ENCODE measurements around the gene OTUB2.
A peak's percentile ranks its signal among the peaks of the same experiment; 100 is the strongest.

The OTUB2 gene

GRCh38 chr14:94026173-94026888, at the start of gene OTUB2:
OTUB2 (plus strand) TSS chr14:94026340; CDS start chr14:94026538, 198 bp downstream.
- peak; percentile 96 for DNase-seq

GRCh38 chr14:93976477-93977057, 49.6 kb upstream of the OTUB2 start, which contains the start of gene ASB2:
ASB2 (minus strand) TSS chr14:93976570; CDS start chr14:93964539, 12,031 bp downstream.
- peak; percentile 32 for DNase-seq

GRCh38 chr14:93977171-93977570, 49.0 kb upstream of the OTUB2 start:
- no peak for DNase-seq

DNA sequence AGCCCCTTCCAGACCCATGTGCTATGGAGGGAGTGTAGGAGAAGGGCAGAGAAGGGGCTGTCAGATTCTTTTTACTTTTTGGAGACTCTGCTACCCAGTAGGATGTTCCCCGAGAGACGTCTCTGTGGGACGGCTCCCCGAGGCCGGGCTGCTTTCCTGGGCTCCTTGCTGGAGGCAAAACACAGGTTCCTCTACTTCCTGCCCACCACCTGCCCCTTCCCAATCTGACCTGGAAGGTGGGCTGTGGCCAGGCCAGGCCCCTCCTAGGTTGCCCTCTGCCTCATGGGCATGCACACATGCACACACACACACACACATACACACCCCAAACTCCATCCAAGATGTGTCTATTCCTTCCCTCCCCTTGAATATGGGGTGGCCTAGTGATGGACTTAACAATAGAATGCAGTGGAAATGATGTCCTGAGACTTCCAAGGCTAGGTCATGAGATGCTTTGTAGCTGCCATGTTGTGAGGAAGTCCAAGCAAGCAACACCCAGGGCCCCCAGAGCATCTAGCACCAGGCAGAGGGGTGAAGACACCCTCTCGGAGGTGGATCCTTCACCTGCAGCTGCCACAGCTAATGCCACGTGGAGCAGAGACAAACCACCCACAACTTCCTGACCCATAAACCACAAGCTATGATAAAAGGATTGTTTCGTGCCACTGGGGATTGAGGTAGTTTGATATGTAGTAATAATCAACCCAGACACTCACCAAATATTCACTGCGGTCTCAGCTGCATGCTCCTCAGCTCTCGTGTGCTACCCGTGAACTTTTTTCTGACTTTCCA, 48.2 kb upstream of the OTUB2 start:
- peak; percentile 83 for DNase-seq

- no peak for DNase-seq
These were observed 47.4 kb upstream of the OTUB2 start for GRCh38 chr14:93978735-93979134.

DNA sequence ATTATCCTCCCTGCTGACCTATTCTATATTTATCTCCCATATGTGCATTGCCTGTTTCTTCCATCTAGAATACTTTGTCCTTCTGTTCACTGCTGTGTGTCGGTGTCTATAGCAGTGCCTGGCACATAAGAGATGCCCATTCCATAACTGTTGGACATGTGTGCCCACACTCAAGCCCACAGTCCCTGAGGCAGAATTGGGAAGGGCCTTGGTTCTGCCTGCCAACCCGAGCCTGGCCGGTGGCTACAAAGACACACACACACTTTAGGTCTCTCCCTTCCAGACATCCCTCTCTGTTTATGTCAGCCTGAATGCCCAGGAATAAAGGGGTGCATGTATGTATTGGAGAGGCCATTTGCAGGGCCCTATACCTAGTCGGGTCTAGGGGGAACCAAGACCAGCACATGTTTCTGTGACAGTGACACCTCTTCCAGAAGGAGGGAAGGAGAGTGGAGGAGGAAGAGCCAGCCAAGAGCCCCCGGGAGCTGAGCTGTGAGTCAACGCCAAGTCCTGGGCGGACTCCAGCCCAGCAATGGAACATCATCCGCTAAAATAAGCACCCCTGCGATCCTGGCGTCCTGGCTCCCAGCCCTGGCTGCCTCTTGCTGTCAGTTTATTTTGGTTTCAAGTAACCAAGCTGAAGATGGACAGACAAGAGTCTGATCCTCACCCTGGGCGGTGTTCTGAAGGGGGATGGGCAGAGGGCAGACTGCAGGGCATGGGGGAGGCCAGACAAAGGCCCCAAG, 45.5 kb upstream of the OTUB2 start:
- DNase-seq: no peak

- no peak for DNase-seq
These were observed 44.6 kb upstream of the OTUB2 start for GRCh38 chr14:93981316-93982229.

DNA sequence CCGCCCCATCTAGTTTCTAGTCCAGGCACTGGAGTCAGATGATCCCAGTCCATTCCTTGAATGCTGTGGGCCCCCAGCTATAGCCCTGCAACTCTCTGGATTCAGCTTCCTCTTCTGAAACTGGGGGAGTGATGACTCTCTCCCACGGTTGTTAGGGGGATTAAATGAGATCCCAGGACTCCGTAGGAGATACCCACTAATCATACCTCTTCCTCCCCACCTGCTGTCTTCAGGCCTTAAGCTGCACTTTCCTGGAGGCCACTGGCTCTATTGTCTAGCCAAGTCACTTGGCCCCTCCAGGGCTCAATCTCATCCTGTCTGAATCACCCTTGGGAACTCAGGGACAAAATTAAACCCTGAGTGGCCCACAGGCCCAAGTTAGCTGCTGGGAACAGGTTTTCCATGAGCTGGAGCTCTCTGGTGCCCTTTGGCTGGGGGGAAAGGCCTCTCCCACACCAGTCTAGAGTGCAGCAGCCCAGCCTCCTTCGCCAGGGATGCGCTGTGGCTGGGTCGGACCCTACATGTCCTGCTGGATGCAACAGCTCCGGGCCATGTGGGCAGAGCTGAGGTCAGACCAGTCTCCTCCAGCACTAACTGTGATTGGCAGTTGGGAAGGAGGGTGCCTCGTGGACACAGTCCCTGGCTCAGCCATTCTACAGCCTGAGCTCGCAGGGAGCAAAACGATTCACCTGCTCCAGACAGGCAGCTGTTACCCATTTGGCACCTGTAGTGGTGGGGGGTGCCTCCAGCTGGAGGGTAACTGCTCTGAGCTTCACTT, 43.7 kb upstream of the OTUB2 start:
- no peak for DNase-seq

GRCh38 chr14:93984070-93984469, 42.1 kb upstream of the OTUB2 start:
- no peak for DNase-seq

GRCh38 chr14:93984987-93985410, 41.1 kb upstream of the OTUB2 start:
- no peak for DNase-seq

GRCh38 chr14:93986955-93987354, 39.2 kb upstream of the OTUB2 start:
- DNase-seq: no peak

DNA sequence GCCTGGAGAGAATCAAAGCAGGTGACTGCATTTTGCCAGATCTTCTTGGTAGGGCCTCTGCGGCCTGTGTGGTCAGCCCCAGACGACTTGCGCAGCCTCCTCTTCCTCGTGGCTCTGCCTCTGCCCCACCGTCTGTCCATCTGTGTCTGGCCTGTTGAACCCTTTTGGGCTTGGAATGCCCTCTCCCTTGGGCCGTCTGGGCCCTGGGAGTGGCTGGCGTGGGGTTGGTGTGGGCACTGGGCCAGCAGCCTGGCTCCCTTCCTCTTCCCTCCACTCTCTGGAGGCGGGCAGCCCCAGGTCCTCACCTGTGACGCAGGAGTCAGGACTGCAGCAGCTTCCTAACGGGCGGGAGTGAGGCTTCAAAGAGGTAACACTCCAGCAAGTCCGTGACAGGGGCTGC, 38.8 kb upstream of the OTUB2 start:
- DNase-seq: no peak

DNA sequence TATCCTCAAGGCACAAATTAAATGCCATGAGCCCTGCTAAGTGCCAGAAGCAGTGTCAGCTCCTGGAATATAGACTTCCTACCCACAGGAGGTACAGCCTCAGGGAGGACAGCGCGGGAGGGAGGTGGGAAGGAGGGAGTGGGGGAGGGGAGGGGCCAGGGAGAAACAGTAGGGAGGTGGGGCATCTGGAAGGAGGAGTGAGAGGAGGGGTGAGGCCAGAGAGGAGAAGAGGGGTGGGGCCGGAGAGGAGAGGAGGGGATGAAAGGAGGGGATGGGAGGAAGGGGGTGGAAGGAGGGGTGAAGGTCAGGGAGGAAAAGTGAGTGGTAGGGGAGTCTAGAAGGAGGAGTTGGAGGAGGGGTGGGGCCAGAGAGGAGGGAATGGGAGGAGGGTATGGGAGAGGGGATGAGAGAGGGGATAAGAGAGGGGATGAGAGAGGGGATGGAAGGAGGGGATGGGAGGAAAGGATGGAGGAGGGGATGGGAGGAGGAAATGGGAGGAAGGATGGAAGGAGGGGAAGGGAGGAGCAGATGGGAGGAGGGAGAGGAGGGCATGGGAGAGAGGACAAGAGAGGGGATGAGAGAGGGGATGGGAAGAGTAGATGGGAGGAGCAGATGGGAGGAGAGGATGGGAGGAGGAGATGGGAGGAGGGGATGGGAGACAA, 38.2 kb upstream of the OTUB2 start:
- no peak for DNase-seq

DNA sequence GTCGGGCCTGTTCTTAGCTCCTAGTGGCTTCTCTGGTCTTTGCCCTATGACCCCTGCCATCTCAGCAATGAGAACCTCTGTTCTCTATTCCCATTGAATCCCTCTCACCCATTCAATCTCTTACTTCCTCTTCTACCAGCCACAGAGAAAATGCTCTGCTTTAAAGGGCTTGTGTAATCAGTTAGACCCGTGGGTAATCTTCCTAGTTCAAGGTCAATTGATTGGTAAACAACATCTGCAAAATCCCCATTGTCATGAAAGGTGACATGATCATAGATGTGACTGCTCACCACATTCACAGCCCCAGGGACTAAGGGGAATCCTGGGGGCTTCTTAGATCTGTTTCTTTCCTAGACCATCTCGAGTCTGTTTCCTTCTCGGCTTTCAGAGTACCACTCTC, 36.2 kb upstream of the OTUB2 start:
- no peak for DNase-seq

DNA sequence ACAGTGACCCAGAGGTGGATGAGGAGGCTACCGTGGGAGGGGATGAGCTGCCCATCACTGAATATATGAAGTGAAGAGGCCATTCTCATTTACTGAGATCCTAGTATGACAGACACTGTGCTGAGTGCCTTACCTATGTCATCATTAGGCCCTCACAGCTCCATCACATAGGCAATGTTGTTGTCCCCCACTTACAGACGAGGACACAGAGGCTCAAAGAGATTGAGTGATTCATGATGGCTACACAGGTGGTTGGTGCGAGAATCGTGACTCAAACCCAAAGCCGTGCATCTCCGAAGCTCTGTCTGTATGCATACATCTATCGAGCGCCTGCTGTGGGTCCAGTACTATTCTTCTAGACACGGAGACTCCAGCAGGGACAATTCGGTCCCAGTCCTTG, 34.9 kb upstream of the OTUB2 start:
- DNase-seq: no peak

DNA sequence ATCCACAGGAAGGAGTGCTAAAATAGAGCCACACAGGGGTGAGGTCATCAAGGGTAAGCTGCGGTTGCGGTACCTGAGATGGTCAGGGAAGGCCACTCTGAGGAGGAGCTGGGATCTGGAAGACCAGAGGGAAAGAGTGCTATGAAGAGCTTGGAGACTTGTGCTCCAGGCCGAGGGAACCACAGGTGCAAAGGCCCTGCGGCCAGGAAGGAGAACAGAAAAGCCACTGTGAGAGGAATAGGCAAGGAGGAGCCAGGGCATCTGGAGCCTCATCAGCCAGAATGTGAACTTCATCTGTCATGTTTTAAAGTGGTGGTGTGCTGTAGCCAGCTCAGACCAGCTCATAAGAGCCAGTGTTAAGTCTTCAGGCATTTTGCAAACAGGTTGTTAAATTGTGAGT, 34.5 kb upstream of the OTUB2 start:
- no peak for DNase-seq

GRCh38 chr14:93993382-93993781, 32.8 kb upstream of the OTUB2 start:
- no peak for DNase-seq

DNA sequence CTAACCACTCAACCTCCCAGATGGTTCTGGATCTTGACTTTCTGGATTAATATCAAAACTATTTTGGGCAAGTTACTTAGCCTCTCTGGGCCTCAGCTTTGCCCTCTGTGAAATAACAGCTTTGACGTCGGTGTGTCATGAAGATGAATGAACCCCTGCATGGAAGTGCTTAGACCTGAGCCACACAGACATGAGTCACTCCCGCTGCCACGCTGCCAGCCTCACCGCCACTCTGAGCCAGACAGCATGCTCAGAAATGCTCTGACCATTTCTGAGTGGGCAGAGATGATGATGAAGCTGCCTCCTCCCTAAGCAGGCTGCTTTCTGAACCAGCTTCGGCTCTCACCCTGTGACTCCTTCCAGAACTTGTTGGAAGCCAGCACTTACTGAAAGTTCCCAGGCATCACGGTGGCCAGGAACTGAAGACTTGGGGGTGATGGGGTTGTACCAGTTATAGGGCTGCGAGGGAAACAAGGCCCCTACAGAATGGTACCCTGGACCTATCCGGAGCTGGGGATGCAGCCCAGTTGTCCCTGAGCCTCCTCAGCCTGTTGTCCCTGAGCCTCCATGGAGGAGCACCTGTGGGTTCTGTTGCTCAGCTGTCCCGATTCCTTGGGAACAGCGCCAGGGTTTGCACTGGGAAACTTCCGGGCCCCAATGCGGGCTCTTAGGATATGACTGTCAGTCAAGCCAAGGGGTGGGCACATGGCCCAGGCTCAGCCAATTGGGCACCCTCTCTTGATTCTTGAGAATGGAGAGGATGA, 31.0 kb upstream of the OTUB2 start:
- DNase-seq: peak; percentile 47

DNA sequence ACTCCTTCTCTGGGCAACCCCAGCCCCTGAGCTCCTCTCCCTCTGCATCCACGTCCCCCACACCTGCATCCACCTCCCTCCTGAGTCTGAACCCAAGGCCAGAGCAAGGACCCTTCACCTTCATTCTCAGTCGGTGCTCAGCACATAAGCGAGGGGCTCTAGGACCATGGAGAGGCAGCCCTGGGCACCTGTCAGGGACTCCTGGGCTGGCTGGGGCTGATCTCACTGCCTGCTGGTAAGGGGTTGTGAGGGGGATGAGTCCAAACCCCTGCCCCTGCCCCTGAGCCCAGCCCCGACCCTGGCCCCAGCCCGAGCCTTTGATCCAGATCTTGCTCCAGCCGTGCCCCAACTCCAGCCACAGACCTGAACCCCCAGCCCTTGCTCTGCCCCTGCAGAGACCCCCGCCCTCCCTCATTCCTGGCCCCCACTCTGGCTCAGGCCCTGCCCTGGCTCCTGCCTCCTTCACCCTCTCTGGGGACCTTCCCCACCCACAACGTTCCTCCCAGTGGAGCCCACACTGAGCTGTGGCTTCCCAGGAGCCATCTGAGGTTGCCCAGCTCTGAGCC, 29.9 kb upstream of the OTUB2 start:
- DNase-seq: no peak

All from CD4-positive, alpha-beta T cell treated with Interleukin-6 for 4 hours (primary cell).